AG09309 (cell line): ENCODE measurements around the gene RELCH.

Experiments used
- DNase-seq: peaks from one replicate; pipeline ENCODE4 v3.0.0-alpha.2; 2010; ENCODE audit warnings: low read depth
- H3K4me3 ChIP-seq: 2 replicates; pipeline ENCODE4 v1.5.1; 2011; ENCODE audit warnings: mild to moderate bottlenecking, low read depth, low read length, moderate library complexity; ENCODE audit not compliant: control insufficient read depth
- TF ChIP-seq, protein P1 (sequence below): IDR thresholded peaks from 2 replicates; pipeline ENCODE4 v1.5.1; 2011; ENCODE audit warnings: mild to moderate bottlenecking, low read depth, low read length, inconsistent platforms; ENCODE audit not compliant: insufficient read depth, control insufficient read depth; ENCODE audit errors: missing control alignments

RELCH gene

GRCh38 chr18:62172298-62172697 is 14.8 kb upstream of the RELCH start:
- no peak for DNase-seq
- TF ChIP-seq, protein P1, sequence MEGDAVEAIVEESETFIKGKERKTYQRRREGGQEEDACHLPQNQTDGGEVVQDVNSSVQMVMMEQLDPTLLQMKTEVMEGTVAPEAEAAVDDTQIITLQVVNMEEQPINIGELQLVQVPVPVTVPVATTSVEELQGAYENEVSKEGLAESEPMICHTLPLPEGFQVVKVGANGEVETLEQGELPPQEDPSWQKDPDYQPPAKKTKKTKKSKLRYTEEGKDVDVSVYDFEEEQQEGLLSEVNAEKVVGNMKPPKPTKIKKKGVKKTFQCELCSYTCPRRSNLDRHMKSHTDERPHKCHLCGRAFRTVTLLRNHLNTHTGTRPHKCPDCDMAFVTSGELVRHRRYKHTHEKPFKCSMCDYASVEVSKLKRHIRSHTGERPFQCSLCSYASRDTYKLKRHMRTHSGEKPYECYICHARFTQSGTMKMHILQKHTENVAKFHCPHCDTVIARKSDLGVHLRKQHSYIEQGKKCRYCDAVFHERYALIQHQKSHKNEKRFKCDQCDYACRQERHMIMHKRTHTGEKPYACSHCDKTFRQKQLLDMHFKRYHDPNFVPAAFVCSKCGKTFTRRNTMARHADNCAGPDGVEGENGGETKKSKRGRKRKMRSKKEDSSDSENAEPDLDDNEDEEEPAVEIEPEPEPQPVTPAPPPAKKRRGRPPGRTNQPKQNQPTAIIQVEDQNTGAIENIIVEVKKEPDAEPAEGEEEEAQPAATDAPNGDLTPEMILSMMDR = no peak

DNA sequence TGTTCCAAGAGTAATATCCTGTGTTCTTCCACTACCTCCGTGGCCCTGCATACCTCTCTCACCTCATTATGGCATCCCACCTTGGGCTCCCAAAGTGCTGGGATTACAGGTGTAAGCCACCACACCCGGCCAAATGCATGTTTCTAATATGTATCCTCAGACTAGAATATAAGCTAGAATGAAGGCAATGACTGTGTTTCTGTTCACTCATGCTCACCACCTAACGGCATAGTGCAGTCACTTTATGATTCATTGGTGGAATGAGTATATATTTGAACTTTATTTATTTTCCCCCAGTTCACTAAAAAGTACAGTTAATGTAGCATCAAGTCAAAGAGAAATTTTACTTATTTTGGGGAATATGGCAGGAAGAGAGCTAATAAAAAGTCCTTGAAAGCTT is 11.5 kb upstream of the RELCH start:
- no peak for DNase-seq
- TF ChIP-seq, protein P1 = no peak
- H3K4me3 ChIP-seq = no peak overlapping the region

More at GRCh38 chr18:62172298-62172697, 14.8 kb upstream of the RELCH start:
- no peak overlapping the region for H3K4me3 ChIP-seq

GRCh38 chr18:62177271-62177670 is 9.8 kb upstream of the RELCH start:
- no peak for DNase-seq
- no peak overlapping the region for H3K4me3 ChIP-seq

GRCh38 chr18:62179213-62179612 is 7.8 kb upstream of the RELCH start:
- H3K4me3 ChIP-seq = no peak overlapping the region
- no peak for DNase-seq
- TF ChIP-seq, protein P1 = no peak

More at GRCh38 chr18:62177271-62177670, 9.8 kb upstream of the RELCH start:
- TF ChIP-seq, protein P1 = no peak

- no peak overlapping the region for H3K4me3 ChIP-seq
- TF ChIP-seq, protein P1 = no peak
- DNase-seq = no peak
Observed at GRCh38 chr18:62182220-62182619, 4.8 kb upstream of the RELCH start.

GRCh38 chr18:62183578-62184195 is 3.4 kb upstream of the RELCH start:
- peak; percentile 18 for DNase-seq
- H3K4me3 ChIP-seq = no peak overlapping the region
- TF ChIP-seq, protein P1 = peak; percentile 91

DNA sequence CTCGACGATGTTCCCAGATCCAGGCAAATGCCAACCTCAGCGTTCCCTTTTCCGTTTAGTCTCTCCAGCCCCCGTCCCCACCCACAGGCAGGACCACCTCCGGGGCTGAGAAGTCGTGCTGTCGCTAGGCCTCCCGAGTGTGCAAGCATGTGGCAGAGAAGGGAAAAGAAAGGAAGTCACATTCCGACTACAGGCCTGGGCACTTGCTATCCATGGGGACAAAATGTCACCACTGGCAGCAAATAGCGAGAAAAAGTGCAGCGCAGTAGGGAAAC is 619 bp upstream of the RELCH start:
- no peak for DNase-seq
- peak overlapping the region; percentile 97 for H3K4me3 ChIP-seq
- TF ChIP-seq, protein P1 = no peak
